GM19240 (cell line): ENCODE data around the gene ZNF80.
A peak's percentile ranks its signal among the peaks of the same experiment; 100 is the strongest.

ENCODE experiments used
- DNase-seq: peaks from one replicate; pipeline ENCODE4 v3.0.0; 2011; ENCODE audit warnings: low spot score; ENCODE audit not compliant: insufficient read length

The ZNF80 gene

GRCh38 chr3:114219741-114220140 is 17.6 kb downstream of the ZNF80 start:
- no peak for DNase-seq

DNA sequence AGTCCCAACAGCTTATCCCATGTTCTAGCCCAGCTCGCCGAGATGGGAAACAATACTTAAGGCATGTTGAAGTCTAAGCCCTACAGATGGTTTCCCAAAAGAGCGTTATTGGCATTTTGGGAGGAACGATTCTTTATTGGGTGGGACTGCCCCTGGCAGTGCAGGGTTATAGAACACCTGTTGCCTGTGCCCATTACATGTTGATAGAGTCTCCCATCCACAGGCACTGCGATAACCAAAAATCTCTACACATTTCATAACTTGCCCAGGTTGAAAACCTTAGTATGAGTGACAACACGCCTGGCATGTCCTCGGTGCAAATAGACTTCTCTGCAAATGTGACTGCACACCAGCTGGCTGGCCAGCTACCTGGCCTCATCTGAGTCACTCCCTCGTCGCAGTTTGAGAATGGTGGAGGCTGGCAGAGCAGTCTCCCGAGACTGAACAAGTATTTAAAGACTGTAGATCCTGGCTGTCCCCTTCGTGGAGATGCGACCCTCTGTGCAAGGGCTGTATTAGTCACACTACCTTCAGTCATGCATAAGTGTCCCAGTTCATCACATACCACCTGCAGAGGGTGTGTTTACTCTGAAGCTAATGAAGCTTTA is 18.7 kb downstream of the ZNF80 start:
- no peak for DNase-seq

DNA sequence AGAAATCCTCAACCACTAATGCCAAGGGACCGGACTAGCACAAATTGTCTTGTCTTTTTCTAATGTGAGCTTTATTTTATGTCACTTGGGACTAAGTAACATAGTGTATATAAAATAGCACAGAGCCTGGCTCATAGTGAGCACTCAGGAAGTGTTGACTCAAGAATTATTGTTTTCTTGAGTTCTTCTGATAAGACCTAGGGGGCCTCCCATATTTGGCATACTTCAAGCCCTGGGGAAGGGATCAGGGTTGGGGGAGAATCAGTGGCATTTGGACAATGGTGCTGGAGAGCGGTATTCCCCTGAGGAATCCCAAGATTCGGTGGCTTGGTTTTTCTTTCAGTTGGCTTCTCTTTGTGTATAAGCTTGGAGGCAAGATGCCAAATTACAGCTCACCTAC is 19.4 kb downstream of the ZNF80 start:
- DNase-seq: no peak

DNA sequence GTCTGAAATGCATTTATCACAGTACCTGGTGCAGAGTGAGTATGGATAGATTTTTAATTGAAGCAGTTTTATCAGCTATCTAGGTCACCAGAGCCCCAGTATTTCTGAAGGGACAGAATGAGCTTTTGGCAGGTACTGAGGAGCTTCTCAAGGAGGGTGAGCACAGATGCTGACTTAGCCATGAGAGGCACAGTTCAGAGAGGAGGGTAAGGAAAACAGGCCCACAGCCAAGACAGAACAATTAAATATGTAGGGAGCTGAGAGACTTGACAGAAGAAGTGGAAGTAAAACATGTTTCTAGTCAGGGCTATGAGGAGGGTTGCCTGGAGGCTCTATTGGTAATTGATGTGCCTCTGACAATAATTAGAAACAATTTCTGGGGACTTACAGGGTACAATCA is 20.1 kb downstream of the ZNF80 start:
- no peak for DNase-seq

GRCh38 chr3:114216186-114216970 is 21.0 kb downstream of the ZNF80 start:
- DNase-seq: no peak

DNA sequence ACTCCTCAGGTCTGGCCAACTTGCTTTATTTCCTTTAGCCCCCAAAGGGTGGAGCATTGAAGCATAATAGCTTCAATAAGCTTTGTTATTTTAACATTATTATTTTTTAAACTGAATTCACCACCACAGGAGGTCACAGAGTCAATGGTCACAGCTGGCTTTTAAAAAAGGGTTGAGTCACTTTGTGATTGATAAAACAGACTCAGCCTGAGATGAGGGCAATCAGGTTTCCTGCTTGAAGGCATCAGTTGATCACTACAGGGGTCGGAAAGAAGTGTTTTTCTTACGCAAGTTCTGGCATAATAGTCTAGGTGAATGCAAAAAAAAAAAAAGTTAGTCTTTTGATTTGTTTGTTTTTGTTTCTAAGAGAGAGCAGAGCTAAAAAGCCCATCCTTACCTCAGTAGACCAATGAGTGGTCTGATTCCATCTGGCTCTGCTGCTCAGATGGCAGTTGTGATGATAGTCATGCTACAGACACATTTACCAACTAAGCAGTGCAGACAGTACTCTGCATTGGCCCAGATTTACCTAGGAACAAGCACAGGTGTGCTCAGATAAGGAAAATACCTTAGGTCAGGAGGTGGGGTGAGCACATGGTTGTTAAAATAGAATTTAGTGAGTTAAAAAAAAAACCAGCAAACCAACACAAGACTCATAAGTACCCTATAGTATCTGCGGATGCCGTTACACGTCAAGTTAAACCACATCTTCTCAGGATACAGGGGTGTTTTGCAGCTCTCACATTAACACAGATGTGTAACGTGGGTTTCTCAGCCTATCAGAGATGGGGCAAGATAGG is 22.6 kb downstream of the ZNF80 start:
- DNase-seq: no peak

DNA sequence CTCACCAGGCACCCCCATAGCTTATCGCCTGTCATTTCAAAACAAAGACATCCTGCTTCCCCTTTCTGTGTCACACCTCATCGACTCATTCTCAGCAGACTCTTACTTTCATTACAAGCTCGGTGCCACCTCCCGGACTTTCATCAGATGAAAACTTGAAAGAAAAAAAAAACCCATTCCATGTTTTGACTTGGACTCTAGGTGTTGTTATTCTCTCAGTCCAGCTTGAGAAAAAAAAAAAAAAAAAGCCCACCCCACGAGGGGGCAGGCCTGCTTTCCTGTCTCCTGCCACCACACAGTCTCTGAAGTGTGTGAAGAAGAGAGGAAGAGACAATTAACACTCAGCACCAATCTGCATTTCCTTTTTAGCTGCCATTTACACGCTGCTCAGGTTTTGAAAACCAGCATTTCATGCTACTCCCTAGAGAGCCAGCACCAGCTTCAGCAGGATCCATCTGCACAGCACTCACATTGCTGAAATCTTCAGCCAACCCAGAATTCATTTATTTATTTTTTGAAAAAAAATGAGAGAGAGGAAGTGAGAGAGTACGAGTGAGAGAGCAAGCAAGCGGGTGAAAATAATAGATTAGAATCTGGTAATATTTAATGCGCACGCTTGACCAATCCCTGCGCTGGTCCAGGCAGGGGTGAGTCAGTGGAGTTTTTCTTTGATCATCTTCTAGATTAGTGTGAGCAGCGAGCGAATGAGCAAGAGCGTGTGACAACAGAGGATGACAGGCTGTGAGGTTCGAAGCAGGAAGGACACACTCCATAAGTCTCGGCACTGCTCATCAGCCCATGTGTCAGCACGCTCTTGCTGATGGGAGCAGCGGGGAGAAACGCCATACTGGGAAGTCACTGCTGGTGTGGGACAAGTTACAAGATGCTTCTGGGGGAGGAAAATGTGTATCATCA is 23.5 kb downstream of the ZNF80 start:
- DNase-seq: peak; percentile 48

DNA sequence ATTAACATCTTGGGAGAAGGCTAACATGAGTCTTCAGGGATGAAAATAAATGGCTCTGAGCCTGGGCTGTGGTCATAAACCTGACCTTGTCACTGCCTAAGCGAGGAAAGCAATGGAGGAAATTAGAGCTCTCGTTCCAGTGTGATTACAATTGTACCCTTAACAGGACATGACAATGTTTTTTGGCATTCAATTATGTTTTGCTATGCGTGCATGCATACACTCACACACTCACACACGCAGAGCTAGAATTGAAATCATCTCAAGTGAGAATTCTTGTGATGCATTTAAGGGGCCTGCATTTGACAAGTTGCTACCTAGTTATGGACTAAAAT is 24.1 kb downstream of the ZNF80 start:
- DNase-seq: no peak

DNA sequence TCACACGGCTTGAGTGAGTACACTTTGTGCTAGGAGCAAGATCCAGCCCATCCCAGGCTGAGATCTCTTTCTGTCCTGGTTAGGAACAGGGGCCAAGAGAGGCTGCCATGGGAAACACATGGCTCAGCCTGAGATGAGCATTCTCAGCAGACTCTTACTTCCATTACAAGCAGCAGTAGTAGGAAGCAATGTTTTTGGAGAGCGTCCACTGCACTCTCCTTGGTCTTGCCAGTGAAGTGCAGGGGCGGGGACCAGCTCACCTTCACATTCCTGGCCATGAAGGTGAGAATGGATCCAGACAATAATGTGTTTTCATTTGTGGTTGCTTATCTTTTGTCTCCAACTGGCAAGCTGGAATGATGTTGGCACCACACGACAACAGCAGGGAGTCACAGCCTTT is 24.7 kb downstream of the ZNF80 start:
- no peak for DNase-seq

- no peak for DNase-seq
These were observed 29.6 kb downstream of the ZNF80 start for GRCh38 chr3:114207768-114208167.

DNA sequence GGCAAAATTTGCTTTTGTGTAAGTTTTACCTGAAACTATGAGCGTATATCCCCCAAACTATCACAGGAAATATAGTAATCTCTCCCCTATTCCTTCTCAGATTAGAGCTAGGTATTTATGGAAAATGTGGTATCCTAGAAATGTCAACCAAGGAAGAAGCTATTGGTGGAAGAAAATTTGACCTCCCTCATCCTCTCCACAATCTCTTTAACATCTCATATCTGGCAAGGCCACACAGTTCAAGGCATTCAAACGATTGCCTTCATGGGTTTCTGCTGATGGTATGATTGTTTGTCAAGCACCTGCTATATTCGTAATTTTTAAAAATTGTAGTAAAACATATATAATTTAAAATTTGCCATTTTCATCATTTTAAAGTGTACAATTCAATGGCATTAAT is 31.0 kb downstream of the ZNF80 start:
- no peak for DNase-seq

DNA sequence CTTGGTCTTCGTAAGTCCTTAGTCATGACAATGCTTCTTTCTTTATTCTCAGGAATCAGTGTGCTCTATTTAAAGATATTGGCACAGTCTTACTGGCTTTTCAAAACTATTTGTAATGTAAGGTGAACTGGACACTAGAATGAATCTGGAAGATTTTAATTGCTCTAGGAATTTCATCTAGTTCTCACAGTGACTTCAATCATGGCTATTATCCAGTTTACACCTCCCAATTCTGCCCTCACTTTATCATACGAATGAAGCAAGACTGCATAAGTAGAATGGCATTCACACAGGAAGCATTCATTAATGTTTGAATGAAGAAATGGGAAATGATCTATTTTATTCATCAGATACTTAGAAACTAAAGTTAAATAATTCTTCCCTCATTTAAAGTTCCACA is 31.8 kb downstream of the ZNF80 start:
- no peak for DNase-seq

- DNase-seq: no peak
These were observed 42.6 kb downstream of the ZNF80 start for GRCh38 chr3:114194750-114195149.

GRCh38 chr3:114192136-114192535 is 45.2 kb downstream of the ZNF80 start:
- no peak for DNase-seq

GRCh38 chr3:114186501-114186900 is 50.9 kb downstream of the ZNF80 start:
- no peak for DNase-seq
